Lung (tissue), 12 donors: ENCODE measurements around the gene AGBL2. TPM values are rescaled to one million over a fixed set of nuclear protein-coding genes. Genes with fewer than 3 reads are reported as not detected.
A peak's percentile ranks its signal among the peaks of the same experiment; 100 is the strongest.

Experiments
- ATAC-seq: fragments of 200-7000 bp; cut with Tn5 transposase; one replicate; pipeline ENCODE4 v1.9.1; 2020; ENCODE audit warnings: moderate number of reproducible peaks; ENCODE audit not compliant: insufficient read depth, low FRiP score
- DNase-seq, 3 donors: peaks; one replicate each; pipeline ENCODE4 v3.0.0-alpha.2; 2013 to 2017
- H3K27ac ChIP-seq, 2 donors: one replicate each; pipeline ENCODE4 v1.5.1; 2013; ENCODE audit warnings: mild to moderate bottlenecking in 2 of 2, moderate library complexity in 2 of 2, control low read depth in 1 of 2, inconsistent platforms in 1 of 2, low read depth in 1 of 2, low read length in 1 of 2
- H3K27me3 ChIP-seq, 3 donors: one replicate each; pipeline ENCODE4 v1.5.1; 2013; ENCODE audit warnings: low read length in 2 of 3; ENCODE audit not compliant: control insufficient read depth in 3 of 3, insufficient read depth in 3 of 3
- H3K36me3 ChIP-seq, 4 donors: one replicate each; pipeline ENCODE4 v1.5.1; 2013; ENCODE audit warnings: low read length in 4 of 4, mild to moderate bottlenecking in 1 of 4, moderate library complexity in 1 of 4; ENCODE audit not compliant: control insufficient read depth in 4 of 4, insufficient read depth in 4 of 4
- H3K4me1 ChIP-seq, 5 donors: one replicate each; pipeline ENCODE4 v1.5.1; 2013; ENCODE audit warnings: low read length in 5 of 5, mild to moderate bottlenecking in 2 of 5, moderate library complexity in 1 of 5; ENCODE audit not compliant: control insufficient read depth in 5 of 5, insufficient read depth in 5 of 5
- H3K4me3 ChIP-seq: one replicate; pipeline ENCODE4 v1.5.1; 2013; ENCODE audit warnings: mild to moderate bottlenecking, control low read depth, moderate library complexity
- H3K9ac ChIP-seq, 2 donors: one replicate each; pipeline ENCODE4 v1.5.1; 2013; ENCODE audit warnings: low read length in 2 of 2, control low read depth in 1 of 2; ENCODE audit not compliant: insufficient read depth in 1 of 2
- H3K9me3 ChIP-seq, 4 donors: one replicate each; pipeline ENCODE4 v1.5.1; 2013; ENCODE audit warnings: low read length in 3 of 4, mild to moderate bottlenecking in 1 of 4, moderate library complexity in 1 of 4; ENCODE audit not compliant: control insufficient read depth in 4 of 4, insufficient read depth in 3 of 4
- CTCF ChIP-seq: IDR thresholded peaks from 2 replicates; pipeline ENCODE4 v1.5.1; 2012; ENCODE audit warnings: mild to moderate bottlenecking; ENCODE audit errors: control extremely low read depth, extremely low read depth
- WGBS, 2 donors: extraction: QIAGEN DNeasy Blood & Tissue Kit; methylation state at CpG; one replicate each; pipeline ENCODE4 v1.1.7; 2013; 5-methylcytosine and 5-hydroxymethylcytosine counted together
- polyA plus RNA-seq, 2 donors: library from polyadenylated mRNA; stranded (reverse); fragments of 200-250 nt; gene quantifications; one replicate each; pipeline ENCODE4 v1.2.1, GENCODE V29; 2013
- total RNA-seq, 2 donors: library from RNA; depleted of rRNA in 1 of 2; stranded (reverse); fragments of >200 nt in 1 of 2; gene quantifications; one replicate each; pipeline ENCODE4 v1.2.1, GENCODE V29; 2014 to 2021
- donor health status: control.
- donor health status: control.
- donor health status: Bipolar disorder and iron deficiency.
- donor health status: healthy.
- donor health status: DM: yes; HTN: yes; CAD: no.

Gene AGBL2
- total and polyA plus RNA-seq, 4 donors = 3.1 to 12.5 (median 7.1) TPM

GRCh38 chr11:47725442-47726117 lies 10.4 kb upstream of the AGBL2 start:
- Histone ChIP-seq H3K27ac (no peak overlapping the region), H3K9me3 (no peaks in the 10 kb centered on the region), H3K27me3 (no peaks in the 10 kb centered on the region), H3K4me1 (no peaks in the 10 kb centered on the region), H3K9ac (no peak overlapping the region), H3K4me3 (no peak overlapping the region), H3K36me3 (peaks cover 33 to 64% (median 43%) of the 10 kb centered on the region in 4 donors)
- 59 to 82% methylated on average over 3 of the region's 3 CpGs for WGBS, 2 donors
- DNase-seq (no peak), ATAC-seq (no peak)
- no peak for TF ChIP-seq CTCF

- H3K4me3 ChIP-seq = no peak overlapping the region
- no peak overlapping the region for H3K9ac ChIP-seq
- 53 to 71% methylated on average over 6 of the region's 6 CpGs for WGBS, 2 donors
- no peaks in the 10 kb centered on the region for H3K4me1 ChIP-seq
- H3K9me3 ChIP-seq = no peaks in the 10 kb centered on the region
- no peak overlapping the region for H3K27ac ChIP-seq
- no peak for TF ChIP-seq CTCF
- ATAC-seq (peak; percentile 27), DNase-seq (peak in 1 of 3 donors; percentile 18)
- H3K27me3 ChIP-seq = no peaks in the 10 kb centered on the region
- H3K36me3 ChIP-seq = peaks cover 32 to 58% (median 41%) of the 10 kb centered on the region in 4 donors
Measured at GRCh38 chr11:47724041-47724729, 9.0 kb upstream of the AGBL2 start.

GRCh38 chr11:47723041-47723440 lies 7.9 kb upstream of the AGBL2 start:
- Histone ChIP-seq H3K27me3 (no peaks in the 10 kb centered on the region), H3K27ac (no peak overlapping the region), H3K9ac (no peak overlapping the region), H3K4me1 (no peaks in the 10 kb centered on the region), H3K9me3 (no peaks in the 10 kb centered on the region), H3K36me3 (peaks cover 35 to 57% (median 45%) of the 10 kb centered on the region in 4 donors), H3K4me3 (no peak overlapping the region)
- ATAC-seq = no peak
- 97% methylated on average over 3 of the region's 3 CpGs for WGBS, 2 donors
- DNase-seq = no peak
- no peak for TF ChIP-seq CTCF
